ENCODE results near the gene BHLHA15.

BHLHA15 gene

DNA sequence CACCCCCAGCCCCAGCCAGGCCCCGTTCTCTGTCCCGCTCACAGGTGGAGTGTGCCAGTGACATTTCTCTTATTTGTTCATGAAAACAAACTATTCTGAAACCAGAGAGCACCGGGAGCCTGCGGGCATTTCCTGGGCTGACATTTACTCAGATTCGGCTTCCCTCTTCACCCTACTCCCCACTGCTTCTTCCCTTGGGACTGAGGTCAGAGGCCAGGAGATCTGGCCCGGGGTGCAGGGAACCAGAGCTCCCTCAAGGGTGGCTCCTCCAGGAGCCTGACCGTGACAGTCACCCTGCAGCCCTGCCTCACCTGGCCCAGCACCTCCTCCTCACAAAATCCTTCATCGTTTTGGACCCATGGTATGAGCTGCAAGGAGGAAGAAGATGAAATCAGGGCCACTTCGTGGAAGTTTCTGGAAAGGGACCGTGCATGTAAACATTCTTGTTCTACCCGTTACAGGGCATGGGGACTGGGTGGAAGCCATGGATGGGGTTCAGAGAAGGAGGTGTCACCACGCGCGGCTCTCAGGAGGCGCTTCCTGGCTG is 12.2 kb downstream of the BHLHA15 start:
- DNase-seq (ENCODE audit: low spot score) = no peak
- Histone ChIP-seq H3K27ac (no peak overlapping the region), H3K4me3 (no peak overlapping the region)
- no peak for TF ChIP-seq CTCF (IDR thresholded peaks at IDR 0.05)

DNA sequence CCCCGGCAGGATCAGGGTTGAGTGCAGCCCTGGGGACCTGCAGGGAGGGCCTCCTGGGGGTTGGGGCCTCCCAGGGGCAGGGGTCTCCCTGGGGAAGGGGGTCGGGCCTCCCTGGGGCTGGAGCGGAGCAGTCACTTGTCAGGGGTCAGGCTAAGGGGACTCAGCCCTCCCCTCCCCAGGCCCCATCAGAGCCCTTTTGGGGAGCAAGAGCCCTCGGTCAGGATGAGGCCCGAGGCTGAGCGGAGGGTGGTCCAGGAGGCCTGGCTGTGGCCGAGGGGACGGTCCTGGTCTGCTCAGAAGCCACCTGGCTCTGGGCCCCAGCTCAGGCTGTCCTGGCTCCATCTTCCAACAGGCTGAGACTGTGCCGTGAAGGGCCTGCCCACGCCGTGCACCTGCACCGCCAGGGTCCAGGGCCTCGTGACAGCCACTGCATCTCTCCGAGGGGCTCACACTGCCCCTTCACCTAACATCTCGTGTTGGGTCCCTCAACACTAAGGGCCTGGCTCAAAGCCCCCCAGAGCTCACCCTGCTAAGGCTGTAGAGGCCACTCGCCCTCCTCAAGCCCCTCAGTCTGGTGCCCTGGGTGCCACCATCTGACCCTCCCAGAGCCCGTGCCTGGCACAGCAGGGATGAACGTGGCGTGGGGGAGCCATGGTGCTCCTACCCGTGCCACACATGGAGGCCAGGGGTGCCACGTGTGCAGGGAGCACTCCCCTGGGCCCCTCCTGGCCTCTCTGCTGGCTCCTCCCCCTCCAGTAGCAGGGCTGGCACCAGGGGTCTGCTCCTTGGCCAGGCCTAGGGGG is 12.9 kb downstream of the BHLHA15 start:
- no peak for DNase-seq (ENCODE audit: low spot score)
- no peak overlapping the region for H3K27ac ChIP-seq
- no peak for TF ChIP-seq CTCF (IDR thresholded peaks at IDR 0.05)
- no peak overlapping the region for H3K4me3 ChIP-seq

- no peak for TF ChIP-seq CTCF (IDR thresholded peaks at IDR 0.05)
- no peak for DNase-seq (ENCODE audit: low spot score)
- no peak overlapping the region for H3K4me3 ChIP-seq
- no peak overlapping the region for H3K27ac ChIP-seq
Measured at GRCh38 chr7:98224701-98225181, 13.5 kb downstream of the BHLHA15 start.

DNA sequence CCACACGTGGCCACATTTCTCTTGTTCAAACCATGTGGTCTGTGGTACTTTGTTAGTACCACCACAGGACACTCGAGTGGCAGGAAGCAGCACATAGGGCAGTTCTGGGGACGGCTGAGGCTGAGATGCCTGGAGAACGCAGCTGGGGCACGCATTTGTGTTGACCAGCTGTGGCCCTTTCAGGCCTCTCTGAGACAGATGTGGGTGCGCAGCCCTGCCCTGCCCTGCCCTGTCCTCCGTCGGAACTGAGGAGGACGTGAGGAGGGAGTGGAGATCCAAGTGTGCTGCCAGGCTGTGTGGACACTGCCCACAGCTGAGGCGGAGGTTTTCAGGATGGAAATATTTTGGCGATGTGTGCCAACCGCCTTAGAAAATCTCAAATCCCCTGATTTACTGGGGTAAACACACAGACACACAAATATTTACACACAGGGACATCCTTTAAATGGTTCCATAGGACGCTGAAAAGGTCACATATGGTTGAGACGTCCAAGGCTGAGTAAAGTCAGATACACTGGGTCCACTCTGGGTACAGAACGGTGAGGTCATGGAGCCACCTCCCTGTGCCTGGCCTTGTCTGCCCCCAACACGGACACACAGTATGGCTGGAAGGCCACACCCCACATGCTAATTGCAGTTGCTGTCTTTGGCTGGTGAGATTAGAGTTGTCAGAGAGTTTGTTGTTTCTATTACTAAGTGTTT is 14.8 kb downstream of the BHLHA15 start:
- no peak for DNase-seq (ENCODE audit: low spot score)
- Histone ChIP-seq H3K4me3 (no peak overlapping the region), H3K27ac (no peak overlapping the region)
- no peak for TF ChIP-seq CTCF (IDR thresholded peaks at IDR 0.05)

- Histone ChIP-seq H3K27ac (no peak overlapping the region), H3K4me3 (no peak overlapping the region)
- no peak for TF ChIP-seq CTCF (IDR thresholded peaks at IDR 0.05)
- no peak for DNase-seq (ENCODE audit: low spot score)
Measured at GRCh38 chr7:98227939-98228338, 16.7 kb downstream of the BHLHA15 start.

GRCh38 chr7:98228801-98229200 is 17.6 kb downstream of the BHLHA15 start:
- Histone ChIP-seq H3K4me3 (no peak overlapping the region), H3K27ac (no peak overlapping the region)
- no peak for TF ChIP-seq CTCF (IDR thresholded peaks at IDR 0.05)
- DNase-seq (ENCODE audit: low spot score) = no peak
